Measurements from ENCODE around the gene FOXN1. TPM values are rescaled to one million over a fixed set of nuclear protein-coding genes. Genes with fewer than 3 reads are reported as not detected.
A peak's percentile ranks its signal among the peaks of the same experiment; 100 is the strongest.

The FOXN1 gene
- total RNA-seq, 2 donors from 2014 or later: 0.32 TPM; not detected in 1

DNA sequence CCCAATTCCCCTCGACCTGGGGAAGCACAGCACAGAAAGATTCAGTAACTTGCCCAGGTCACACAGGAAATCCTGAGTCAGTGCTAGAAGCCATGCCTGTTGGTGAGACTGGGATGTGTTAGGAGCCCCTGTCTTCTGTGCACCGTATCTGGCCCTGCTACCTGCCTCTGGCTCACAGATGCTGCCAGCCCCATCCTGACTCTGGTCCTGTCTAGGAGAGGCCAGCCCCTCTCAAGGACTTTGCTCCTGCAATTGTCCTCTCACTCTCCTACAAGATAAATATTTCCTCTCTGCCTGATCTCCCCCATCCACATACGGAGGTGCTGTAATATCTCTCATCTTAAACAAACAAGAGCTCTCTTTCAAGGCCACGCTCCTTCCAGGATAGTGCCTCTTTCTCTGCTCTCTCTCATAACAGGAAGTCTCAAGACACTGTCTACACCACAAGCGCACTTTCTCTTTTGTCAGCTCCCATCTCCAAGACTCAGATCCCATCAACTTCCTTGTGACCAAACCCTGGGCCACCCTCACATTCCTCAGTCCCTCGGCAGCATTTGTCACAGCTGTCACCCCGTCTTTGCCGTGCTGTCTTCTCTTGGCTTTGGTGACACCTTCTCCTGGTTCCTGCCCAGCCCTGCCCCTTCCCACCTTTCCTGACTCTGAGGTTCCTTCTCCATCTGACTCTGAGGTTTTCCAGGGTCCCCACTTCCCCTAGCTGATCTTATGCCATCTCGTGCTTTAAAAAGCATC lies 30.8 kb upstream of the FOXN1 start:
- H3K4me3 ChIP-seq: no peak overlapping the region
- DNase-seq: peak; percentile 72
- no peaks in the 10 kb centered on the region for H3K36me3 ChIP-seq
- intact Hi-C loops (cut with DNase I): no loop called here
- peaks cover 6% of the 10 kb centered on the region for H3K4me1 ChIP-seq
- H3K27me3 ChIP-seq: no peaks in the 10 kb centered on the region
- peak overlapping the region; percentile 72 for H3K27ac ChIP-seq
- TF ChIP-seq CTCF (IDR thresholded peaks at IDR 0.05): no peak
- H3K9ac ChIP-seq (ENCODE audit: low read depth in 2 of 2, low read length in 2 of 2): peak overlapping the region in 1 of 2 donors; percentile 42
- no peaks in the 10 kb centered on the region for H3K9me3 ChIP-seq

GRCh38 chr17:28476076-28476865 lies 29.9 kb upstream of the FOXN1 start:
- Histone ChIP-seq H3K9me3 (no peaks in the 10 kb centered on the region), H3K36me3 (no peaks in the 10 kb centered on the region), H3K27ac (peak overlapping the region; percentile 72), H3K4me1 (peaks cover 6% of the 10 kb centered on the region), H3K4me3 (no peak overlapping the region), H3K27me3 (no peaks in the 10 kb centered on the region), H3K9ac (ENCODE audit: low read depth in 2 of 2, low read length in 2 of 2) (peak overlapping the region in 1 of 2 donors; percentile 12)
- TF ChIP-seq CTCF (IDR thresholded peaks at IDR 0.05): no peak
- no peak for DNase-seq
- intact Hi-C loops (cut with DNase I): no loop called here

DNA sequence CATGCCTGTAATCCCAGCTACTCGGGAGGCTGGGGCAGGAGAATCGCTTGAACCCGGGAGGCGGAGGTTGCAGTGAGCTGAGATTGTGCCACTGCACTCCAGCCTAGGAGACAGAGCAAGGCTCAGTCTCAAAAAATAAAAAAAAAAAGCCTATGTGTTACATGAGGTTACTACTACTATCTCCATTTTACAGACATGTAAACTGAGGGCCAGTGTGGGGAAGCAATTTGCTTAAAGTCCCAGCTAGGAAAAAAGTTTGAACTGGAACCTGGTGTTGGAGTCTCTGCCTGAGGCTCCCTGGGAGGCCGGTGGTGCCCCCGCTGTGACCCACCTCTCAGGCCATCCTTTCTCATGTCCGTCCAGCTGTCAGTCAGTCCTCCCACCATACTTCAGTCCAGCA lies 28.2 kb upstream of the FOXN1 start:
- Histone ChIP-seq H3K4me1 (peaks cover 6% of the 10 kb centered on the region), H3K9ac (ENCODE audit: low read depth in 2 of 2, low read length in 2 of 2) (no peak overlapping the region), H3K36me3 (no peaks in the 10 kb centered on the region), H3K27me3 (no peaks in the 10 kb centered on the region), H3K27ac (no peak overlapping the region), H3K9me3 (no peaks in the 10 kb centered on the region), H3K4me3 (no peak overlapping the region)
- intact Hi-C loops (cut with DNase I): no loop called here
- DNase-seq: no peak
- no peak for TF ChIP-seq CTCF (IDR thresholded peaks at IDR 0.05)

- Histone ChIP-seq H3K9ac (ENCODE audit: low read depth in 2 of 2, low read length in 2 of 2) (no peak overlapping the region), H3K4me1 (peaks cover 11% of the 10 kb centered on the region), H3K36me3 (no peaks in the 10 kb centered on the region), H3K27me3 (no peaks in the 10 kb centered on the region), H3K4me3 (no peak overlapping the region), H3K27ac (no peak overlapping the region), H3K9me3 (no peaks in the 10 kb centered on the region)
- intact Hi-C loops (cut with DNase I): no loop called here
- DNase-seq: no peak
- no peak for TF ChIP-seq CTCF (IDR thresholded peaks at IDR 0.05)
Measured at GRCh38 chr17:28478712-28479615, 27.2 kb upstream of the FOXN1 start.

- H3K36me3 ChIP-seq: no peaks in the 10 kb centered on the region
- TF ChIP-seq CTCF (IDR thresholded peaks at IDR 0.05): no peak
- H3K27ac ChIP-seq: no peak overlapping the region
- H3K9ac ChIP-seq (ENCODE audit: low read depth in 2 of 2, low read length in 2 of 2): no peak overlapping the region
- no peaks in the 10 kb centered on the region for H3K9me3 ChIP-seq
- no peak overlapping the region for H3K4me3 ChIP-seq
- H3K4me1 ChIP-seq: peaks cover 11% of the 10 kb centered on the region
- intact Hi-C loops (cut with DNase I): no loop called here
- H3K27me3 ChIP-seq: no peaks in the 10 kb centered on the region
- no peak for DNase-seq
Measured at GRCh38 chr17:28480278-28480677, 25.9 kb upstream of the FOXN1 start.
